C4-2B (cell line): ENCODE data around the gene DLGAP1.
"Not testable (repeated sequence)": the region's sequence is repeated elsewhere in the genome, so short reads cannot be mapped to it uniquely, and the experiment has no call there.

Experiments used
- H3K27ac ChIP-seq: fragments of 450-650 bp; 2 replicates; pipeline ENCODE4 v1.5.1; 2017
- CTCF ChIP-seq: fragments of 450-650 bp; conservative IDR thresholded peaks from 2 replicates; pipeline ENCODE4 v1.5.1; 2017; ENCODE audit warnings: mild to moderate bottlenecking
- ZFX ChIP-seq: fragments of 450-650 bp; IDR thresholded peaks from 2 replicates; pipeline ENCODE4 v1.6.1; 2017

DLGAP1 gene

GRCh38 chr18:3706279-3707097, 748.6 kb downstream of the DLGAP1 start:
- TF ChIP-seq ZFX = no peak
- no peak for TF ChIP-seq CTCF
- H3K27ac ChIP-seq = no peak overlapping the region

DNA sequence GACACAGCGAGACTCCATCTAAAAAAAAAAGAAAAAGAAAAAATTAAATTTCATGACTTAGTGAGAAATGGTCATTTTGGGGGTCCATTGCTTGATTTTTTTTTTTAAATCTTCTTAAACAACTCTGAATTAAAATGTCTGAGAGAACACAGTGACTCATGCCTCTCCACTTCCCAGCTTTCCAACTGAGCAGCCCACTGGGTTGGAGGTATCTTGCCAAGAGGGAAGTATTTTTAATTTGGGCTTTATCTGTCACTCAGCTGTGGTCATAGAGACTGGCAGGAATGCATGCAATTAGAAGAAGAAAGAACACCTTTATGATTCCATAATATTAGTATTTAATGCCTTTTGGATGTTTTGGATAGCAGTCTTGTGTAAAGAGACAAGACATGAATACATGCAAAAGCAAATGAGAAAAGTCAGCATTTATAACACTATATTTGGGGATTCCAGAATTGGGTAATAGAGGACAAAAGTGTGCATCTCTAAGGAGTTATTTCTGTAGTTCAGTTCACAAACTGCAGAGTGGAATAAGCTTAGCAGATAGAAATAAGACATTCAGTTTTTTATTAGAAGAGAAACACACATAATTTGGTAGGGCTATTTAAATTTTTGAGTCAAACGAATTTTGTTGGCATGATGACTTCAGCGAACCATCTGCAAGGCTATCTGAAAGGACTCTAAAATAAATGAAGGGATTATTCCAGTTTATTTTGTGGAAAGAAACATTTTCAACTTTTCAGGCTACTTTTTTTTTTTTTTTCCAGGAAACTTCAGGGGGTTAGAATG, 750.4 kb downstream of the DLGAP1 start:
- no peak overlapping the region for H3K27ac ChIP-seq
- TF ChIP-seq CTCF (no peak), ZFX (no peak)

GRCh38 chr18:3703732-3704176, 751.4 kb downstream of the DLGAP1 start:
- H3K27ac ChIP-seq = no peak overlapping the region
- no peak for TF ChIP-seq ZFX
- peak; percentile 91 for TF ChIP-seq CTCF

GRCh38 chr18:3699707-3700567, 755.2 kb downstream of the DLGAP1 start:
- H3K27ac ChIP-seq = not testable (repeated sequence)

DNA sequence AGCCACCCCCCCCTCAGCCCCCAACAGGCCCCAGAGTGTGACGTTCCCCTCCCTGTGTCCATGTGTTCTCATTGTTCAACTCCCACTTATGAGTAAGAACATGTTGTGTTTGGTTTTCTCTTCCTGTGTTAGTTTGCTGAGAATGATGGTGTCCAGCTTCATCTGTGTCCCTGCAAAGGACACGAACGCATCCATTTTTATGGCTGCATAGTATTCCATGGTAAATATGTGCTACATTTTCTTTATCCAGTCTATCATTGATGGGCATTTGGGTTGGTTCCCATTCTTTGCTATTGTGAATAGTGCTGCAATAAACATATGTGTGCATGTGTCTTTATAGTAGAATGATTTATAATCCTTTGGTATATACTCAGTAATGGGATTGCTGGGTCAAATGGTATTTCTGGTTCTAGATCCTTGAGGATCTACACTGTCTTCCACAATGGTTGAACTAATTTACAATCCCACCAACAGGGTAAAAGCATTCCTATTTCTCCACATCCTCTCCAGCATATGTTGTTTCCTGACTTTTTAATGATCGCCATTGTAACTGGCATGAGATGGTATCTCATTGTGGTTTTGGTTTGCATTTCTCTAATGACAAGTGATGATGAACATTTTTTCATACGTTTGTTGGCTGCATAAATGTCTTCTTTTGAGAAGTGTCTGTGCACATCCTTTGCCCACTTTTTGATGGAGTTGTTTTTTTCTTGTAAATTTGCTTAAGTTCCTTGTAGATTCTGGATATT, 760.9 kb downstream of the DLGAP1 start:
- H3K27ac ChIP-seq = not testable (repeated sequence)

DNA sequence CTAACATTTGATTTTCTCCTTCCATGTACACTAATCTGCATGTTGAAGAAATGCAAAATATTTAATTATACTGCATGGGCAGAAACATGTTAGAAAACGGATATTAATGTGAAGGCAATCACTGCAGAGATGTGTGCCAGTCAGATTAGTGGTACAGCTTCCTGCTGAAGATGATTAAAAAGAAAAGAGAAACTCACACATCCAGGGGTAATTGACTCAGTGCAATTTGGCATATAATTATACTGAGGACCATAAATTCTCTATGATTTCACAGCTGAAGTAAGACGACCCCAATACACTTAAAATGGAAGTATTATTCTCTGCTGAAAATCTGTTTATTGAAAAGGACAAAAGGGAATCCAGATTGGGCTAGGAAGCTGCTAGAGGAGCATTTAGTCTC, 761.7 kb downstream of the DLGAP1 start:
- no peak overlapping the region for H3K27ac ChIP-seq
- TF ChIP-seq CTCF (no peak), ZFX (no peak)

- no peak overlapping the region for H3K27ac ChIP-seq
- no peak for TF ChIP-seq CTCF
Measured at GRCh38 chr18:3692691-3693090, 762.4 kb downstream of the DLGAP1 start.
